ENCODE data around the gene TRIO.

TRIO gene

DNA sequence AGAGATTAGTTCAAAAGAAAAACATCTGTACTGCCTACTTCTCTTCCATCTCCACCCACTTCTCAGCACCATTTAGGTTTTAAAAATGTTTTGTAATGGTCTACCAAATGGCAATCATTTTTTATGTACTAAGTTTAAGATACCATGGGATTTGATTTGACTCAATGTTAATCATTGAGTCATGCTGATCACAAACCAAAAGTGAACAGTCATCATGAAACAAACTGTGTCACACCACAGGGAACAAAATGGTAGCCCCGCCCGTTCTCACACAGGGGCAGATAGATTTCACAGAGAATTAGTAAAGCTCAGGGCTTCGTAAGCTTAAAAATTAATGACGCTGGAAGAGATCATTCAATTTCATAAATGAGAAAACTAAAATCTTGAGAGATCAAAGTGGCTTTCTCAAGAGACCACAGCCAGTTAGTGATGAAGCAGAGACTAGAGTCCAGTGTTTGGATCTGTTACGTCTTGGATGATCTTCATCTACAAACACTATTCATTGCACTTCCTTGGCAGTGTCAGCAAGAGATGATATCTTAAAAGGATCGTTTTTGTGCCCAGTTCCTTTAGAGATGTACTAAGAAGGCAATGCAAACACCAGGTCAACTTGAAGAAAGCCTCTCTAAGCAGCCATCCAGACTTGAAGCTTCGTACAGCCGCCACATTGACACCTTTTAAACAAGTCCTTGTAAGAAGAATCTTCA lies 33.9 kb upstream of the TRIO start:
- Histone ChIP-seq H3K9me3 (no peaks in the 10 kb centered on the region), H3K9ac (no peak overlapping the region), H3K4me3 (no peak overlapping the region), H3K4me2 (no peak overlapping the region), H3K27ac (no peak overlapping the region), H3K4me1 (no peaks in the 10 kb centered on the region), H3K27me3 (no peaks in the 10 kb centered on the region), H4K20me1 (no peaks in the 10 kb centered on the region), H3K36me3 (no peaks in the 10 kb centered on the region)
- TF ChIP-seq Cebpa-rat (IDR thresholded peaks at IDR 0.05) = no peak

GRCh38 chr5:14109771-14110170 lies 33.4 kb upstream of the TRIO start:
- no peak for TF ChIP-seq Cebpa-rat (IDR thresholded peaks at IDR 0.05)
- Histone ChIP-seq H3K9ac (no peak overlapping the region), H3K27me3 (no peaks in the 10 kb centered on the region), H3K27ac (no peak overlapping the region), H3K4me1 (no peaks in the 10 kb centered on the region), H3K4me3 (no peak overlapping the region), H3K4me2 (no peak overlapping the region), H4K20me1 (no peaks in the 10 kb centered on the region), H3K9me3 (no peaks in the 10 kb centered on the region), H3K36me3 (no peaks in the 10 kb centered on the region)

DNA sequence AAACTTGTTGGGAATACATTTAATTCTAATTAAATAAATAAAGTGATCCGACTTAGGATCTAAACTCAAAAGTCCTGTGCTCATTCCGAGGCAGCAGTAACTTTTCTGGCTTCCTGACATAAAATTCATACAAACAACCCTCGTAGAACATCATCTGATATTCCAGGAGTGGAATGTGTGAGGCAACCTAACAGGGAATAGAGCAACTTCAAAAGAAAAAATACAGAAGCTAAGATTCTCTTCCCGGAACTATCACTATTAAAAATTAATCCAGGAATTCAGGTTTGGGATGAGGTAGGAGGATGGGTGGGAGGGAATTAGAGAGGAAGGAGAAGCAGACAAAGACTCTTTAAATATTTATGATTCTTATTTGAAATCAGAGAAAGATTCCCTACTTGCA lies 32.9 kb upstream of the TRIO start:
- Histone ChIP-seq H3K9me3 (no peaks in the 10 kb centered on the region), H3K4me2 (no peak overlapping the region), H3K36me3 (no peaks in the 10 kb centered on the region), H3K27me3 (no peaks in the 10 kb centered on the region), H4K20me1 (no peaks in the 10 kb centered on the region), H3K4me1 (no peaks in the 10 kb centered on the region), H3K9ac (no peak overlapping the region), H3K4me3 (no peak overlapping the region), H3K27ac (no peak overlapping the region)
- TF ChIP-seq Cebpa-rat (IDR thresholded peaks at IDR 0.05) = no peak

GRCh38 chr5:14110680-14111079 lies 32.5 kb upstream of the TRIO start:
- no peaks in the 10 kb centered on the region for H3K27me3 ChIP-seq
- H3K9me3 ChIP-seq = no peaks in the 10 kb centered on the region
- H3K4me3 ChIP-seq = no peak overlapping the region
- no peak overlapping the region for H3K9ac ChIP-seq
- no peak overlapping the region for H3K27ac ChIP-seq
- TF ChIP-seq Cebpa-rat (IDR thresholded peaks at IDR 0.05) = no peak
- no peaks in the 10 kb centered on the region for H4K20me1 ChIP-seq
- no peak overlapping the region for H3K4me2 ChIP-seq
- H3K4me1 ChIP-seq = no peaks in the 10 kb centered on the region
- no peaks in the 10 kb centered on the region for H3K36me3 ChIP-seq

- H3K36me3 ChIP-seq = no peaks in the 10 kb centered on the region
- H3K9ac ChIP-seq = no peak overlapping the region
- H3K4me2 ChIP-seq = no peak overlapping the region
- no peak overlapping the region for H3K27ac ChIP-seq
- no peaks in the 10 kb centered on the region for H3K27me3 ChIP-seq
- H3K4me1 ChIP-seq = no peaks in the 10 kb centered on the region
- TF ChIP-seq Cebpa-rat (IDR thresholded peaks at IDR 0.05) = no peak
- H4K20me1 ChIP-seq = no peaks in the 10 kb centered on the region
- no peak overlapping the region for H3K4me3 ChIP-seq
- no peaks in the 10 kb centered on the region for H3K9me3 ChIP-seq
These were observed 30.0 kb upstream of the TRIO start for GRCh38 chr5:14112998-14113652.

DNA sequence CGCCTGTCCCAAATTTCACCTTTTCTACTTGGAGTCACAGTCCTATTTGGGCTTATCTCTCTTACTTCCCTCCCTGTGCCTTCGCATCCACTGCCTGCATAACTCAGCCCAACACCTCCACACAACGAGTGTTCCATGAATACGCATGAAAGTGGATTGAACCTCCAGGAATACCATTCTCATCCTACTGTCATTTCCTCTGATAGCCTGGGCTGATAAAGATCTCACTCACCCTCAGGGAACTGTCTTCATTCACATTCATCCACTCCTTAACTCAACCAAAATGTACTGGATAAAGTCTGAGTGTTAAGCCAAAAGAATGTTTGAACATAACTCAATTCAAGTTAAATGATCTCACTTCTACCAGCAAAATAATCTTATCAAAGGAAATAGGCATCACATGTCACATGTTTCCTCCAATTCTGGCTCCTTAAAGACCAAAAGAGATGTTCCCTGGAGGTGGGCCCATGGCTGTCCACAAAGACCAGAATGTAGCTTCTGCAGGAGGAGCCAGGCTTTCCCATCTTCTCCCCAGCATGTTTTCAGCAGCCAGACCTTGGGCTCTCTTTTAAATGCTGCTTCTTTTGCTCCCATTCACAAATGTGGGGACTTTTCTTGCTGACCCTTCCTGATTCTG lies 28.4 kb upstream of the TRIO start:
- no peaks in the 10 kb centered on the region for H4K20me1 ChIP-seq
- H3K27ac ChIP-seq = no peak overlapping the region
- no peaks in the 10 kb centered on the region for H3K4me1 ChIP-seq
- H3K36me3 ChIP-seq = no peaks in the 10 kb centered on the region
- TF ChIP-seq Cebpa-rat (IDR thresholded peaks at IDR 0.05) = no peak
- no peaks in the 10 kb centered on the region for H3K27me3 ChIP-seq
- no peaks in the 10 kb centered on the region for H3K9me3 ChIP-seq
- no peak overlapping the region for H3K9ac ChIP-seq
- H3K4me3 ChIP-seq = no peak overlapping the region
- no peak overlapping the region for H3K4me2 ChIP-seq

GRCh38 chr5:14115323-14115895 lies 27.7 kb upstream of the TRIO start:
- Histone ChIP-seq H3K9ac (no peak overlapping the region), H3K4me3 (no peak overlapping the region), H3K36me3 (no peaks in the 10 kb centered on the region), H4K20me1 (no peaks in the 10 kb centered on the region), H3K27me3 (no peaks in the 10 kb centered on the region), H3K4me1 (no peaks in the 10 kb centered on the region), H3K9me3 (no peaks in the 10 kb centered on the region), H3K4me2 (no peak overlapping the region), H3K27ac (no peak overlapping the region)
- no peak for TF ChIP-seq Cebpa-rat (IDR thresholded peaks at IDR 0.05)

GRCh38 chr5:14118551-14119320 lies 24.4 kb upstream of the TRIO start:
- no peak for TF ChIP-seq Cebpa-rat (IDR thresholded peaks at IDR 0.05)
- Histone ChIP-seq H3K9ac (no peak overlapping the region), H3K27me3 (no peaks in the 10 kb centered on the region), H3K4me1 (no peaks in the 10 kb centered on the region), H4K20me1 (no peaks in the 10 kb centered on the region), H3K4me3 (no peak overlapping the region), H3K4me2 (no peak overlapping the region), H3K27ac (no peak overlapping the region), H3K9me3 (no peaks in the 10 kb centered on the region), H3K36me3 (no peaks in the 10 kb centered on the region)

GRCh38 chr5:14120176-14120575 lies 23.0 kb upstream of the TRIO start:
- no peaks in the 10 kb centered on the region for H3K36me3 ChIP-seq
- no peaks in the 10 kb centered on the region for H3K4me1 ChIP-seq
- no peaks in the 10 kb centered on the region for H4K20me1 ChIP-seq
- H3K27ac ChIP-seq = no peak overlapping the region
- no peak overlapping the region for H3K9ac ChIP-seq
- no peak overlapping the region for H3K4me2 ChIP-seq
- H3K4me3 ChIP-seq = no peak overlapping the region
- no peaks in the 10 kb centered on the region for H3K9me3 ChIP-seq
- H3K27me3 ChIP-seq = no peaks in the 10 kb centered on the region
- no peak for TF ChIP-seq Cebpa-rat (IDR thresholded peaks at IDR 0.05)

All from BLaER1 (cell line).